ENCODE measurements around the gene TKTL2. TPM values are rescaled to one million over a fixed set of nuclear protein-coding genes. Genes with fewer than 3 reads are reported as not detected.

The TKTL2 gene
- total and polyA plus RNA-seq, 10 of the 15 experiments (the other 5 are each of a cell fraction or from before 2014, with no cell fraction given) = 0.03 to 0.04 (median 0.03) TPM; not detected in 7

DNA sequence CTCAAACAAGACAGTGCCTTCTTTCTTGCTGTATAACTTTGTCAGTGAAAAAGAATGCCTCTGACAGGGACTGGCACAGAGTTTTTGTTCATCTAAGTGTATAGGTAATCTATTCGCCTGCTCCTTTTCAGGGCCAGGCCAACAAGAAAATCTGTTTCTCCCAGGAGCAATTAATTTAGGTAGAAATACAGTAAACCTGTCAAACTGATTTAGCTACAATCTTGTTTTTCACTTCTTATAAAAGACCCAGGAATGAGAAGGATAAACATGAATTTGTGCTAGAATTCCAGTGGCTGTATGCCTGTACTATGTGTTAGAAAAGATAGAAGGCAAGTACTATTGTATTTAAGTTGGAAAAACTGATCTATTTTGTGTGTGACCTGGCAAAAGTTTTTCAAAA is 27.0 kb upstream of the TKTL2 start:
- intact Hi-C loops (cut with micrococcal nuclease; ENCODE audit: unreplicated experiment) (no loop called here), in situ Hi-C loops (cut with MboI) (no loop called here)
- FAIRE-seq = no peak
- CTCF ChIA-PET = interaction anchor here (2.9 kb wide), 1 partner anchor 48 kb away, joined by 18 read pairs; no protein-coding TSS in a partner anchor
- no peak for DNase-seq (ENCODE audit: low read depth, low spot score)
- H2AFZ ChIP-seq (ENCODE audit: control insufficient read depth, low read depth, low read length) = no peak overlapping the region
- POLR2A ChIA-PET = interaction anchor here (0.7 kb wide), 1 partner anchor 48 kb away, joined by 3 read pairs; no protein-coding TSS in a partner anchor
- ATAC-seq = peak; percentile 6; the same call in 1 of the 3 replicates
- H4K20me1 ChIP-seq (ENCODE audit: control insufficient read depth, insufficient read depth) = peaks cover 5% of the 10 kb centered on the region; the same call in 1 of the 2 replicates
- no peak overlapping the region for H3K27ac ChIP-seq (ENCODE audit: control insufficient read depth, insufficient read depth)
- BruUV-seq (replicated peaks) = no TSS peak
- RAD21 ChIA-PET (ENCODE audit: unreplicated experiment) = interaction anchor here (1.0 kb wide), 1 partner anchor 11 kb away, joined by 3 read pairs; no protein-coding TSS in a partner anchor
- H3K36me3 ChIP-seq (ENCODE audit: control insufficient read depth in 2 of 2, insufficient read depth in 2 of 2, low read length in 1 of 2) = 0 out of 4 replicates have a peak, but pooled peaks cover 3 to 5% of the 10 kb centered on the region in 2 experiments
- no peaks in the 10 kb centered on the region; the same call in 1 of the 3 replicates for H3K9me3 ChIP-seq (replicated peaks; ENCODE audit: control insufficient read depth, insufficient read depth, low read length)
- H3K27me3 ChIP-seq (replicated peaks in 1 of 2; ENCODE audit: control insufficient read depth in 2 of 2, insufficient read depth in 2 of 2, low read length in 1 of 2) = no peaks in the 10 kb centered on the region
- peaks cover 96% of the 10 kb centered on the region for H3K79me2 ChIP-seq (ENCODE audit: control insufficient read depth, insufficient read depth, low read length)
- H3K9ac ChIP-seq (ENCODE audit: control insufficient read depth, insufficient read depth, low read length) = no peak overlapping the region
- no peak for TF ChIP-seq SMC3 (IDR thresholded peaks at IDR 0.05; ENCODE audit: borderline replicate concordance, low read length)
- no peak for TF ChIP-seq ZNF622 (IDR thresholded peaks at IDR 0.05)
- TF ChIP-seq, protein P1, sequence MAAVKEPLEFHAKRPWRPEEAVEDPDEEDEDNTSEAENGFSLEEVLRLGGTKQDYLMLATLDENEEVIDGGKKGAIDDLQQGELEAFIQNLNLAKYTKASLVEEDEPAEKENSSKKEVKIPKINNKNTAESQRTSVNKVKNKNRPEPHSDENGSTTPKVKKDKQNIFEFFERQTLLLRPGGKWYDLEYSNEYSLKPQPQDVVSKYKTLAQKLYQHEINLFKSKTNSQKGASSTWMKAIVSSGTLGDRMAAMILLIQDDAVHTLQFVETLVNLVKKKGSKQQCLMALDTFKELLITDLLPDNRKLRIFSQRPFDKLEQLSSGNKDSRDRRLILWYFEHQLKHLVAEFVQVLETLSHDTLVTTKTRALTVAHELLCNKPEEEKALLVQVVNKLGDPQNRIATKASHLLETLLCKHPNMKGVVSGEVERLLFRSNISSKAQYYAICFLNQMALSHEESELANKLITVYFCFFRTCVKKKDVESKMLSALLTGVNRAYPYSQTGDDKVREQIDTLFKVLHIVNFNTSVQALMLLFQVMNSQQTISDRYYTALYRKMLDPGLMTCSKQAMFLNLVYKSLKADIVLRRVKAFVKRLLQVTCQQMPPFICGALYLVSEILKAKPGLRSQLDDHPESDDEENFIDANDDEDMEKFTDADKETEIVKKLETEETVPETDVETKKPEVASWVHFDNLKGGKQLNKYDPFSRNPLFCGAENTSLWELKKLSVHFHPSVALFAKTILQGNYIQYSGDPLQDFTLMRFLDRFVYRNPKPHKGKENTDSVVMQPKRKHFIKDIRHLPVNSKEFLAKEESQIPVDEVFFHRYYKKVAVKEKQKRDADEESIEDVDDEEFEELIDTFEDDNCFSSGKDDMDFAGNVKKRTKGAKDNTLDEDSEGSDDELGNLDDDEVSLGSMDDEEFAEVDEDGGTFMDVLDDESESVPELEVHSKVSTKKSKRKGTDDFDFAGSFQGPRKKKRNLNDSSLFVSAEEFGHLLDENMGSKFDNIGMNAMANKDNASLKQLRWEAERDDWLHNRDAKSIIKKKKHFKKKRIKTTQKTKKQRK (IDR thresholded peaks at IDR 0.05; ENCODE audit: low read depth, low read length) = no peak
- no peak for TF ChIP-seq ZZZ3 (IDR thresholded peaks at IDR 0.05; ENCODE audit: control insufficient read depth, insufficient read length, low read depth)
- no peak for TF ChIP-seq POLR2A (IDR thresholded peaks at IDR 0.05; ENCODE audit: low read depth, low read length)
- TF ChIP-seq, protein P2, sequence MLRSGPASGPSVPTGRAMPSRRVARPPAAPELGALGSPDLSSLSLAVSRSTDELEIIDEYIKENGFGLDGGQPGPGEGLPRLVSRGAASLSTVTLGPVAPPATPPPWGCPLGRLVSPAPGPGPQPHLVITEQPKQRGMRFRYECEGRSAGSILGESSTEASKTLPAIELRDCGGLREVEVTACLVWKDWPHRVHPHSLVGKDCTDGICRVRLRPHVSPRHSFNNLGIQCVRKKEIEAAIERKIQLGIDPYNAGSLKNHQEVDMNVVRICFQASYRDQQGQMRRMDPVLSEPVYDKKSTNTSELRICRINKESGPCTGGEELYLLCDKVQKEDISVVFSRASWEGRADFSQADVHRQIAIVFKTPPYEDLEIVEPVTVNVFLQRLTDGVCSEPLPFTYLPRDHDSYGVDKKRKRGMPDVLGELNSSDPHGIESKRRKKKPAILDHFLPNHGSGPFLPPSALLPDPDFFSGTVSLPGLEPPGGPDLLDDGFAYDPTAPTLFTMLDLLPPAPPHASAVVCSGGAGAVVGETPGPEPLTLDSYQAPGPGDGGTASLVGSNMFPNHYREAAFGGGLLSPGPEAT (IDR thresholded peaks at IDR 0.05; ENCODE audit: low read depth) = no peak
- TF ChIP-seq EP300 (IDR thresholded peaks at IDR 0.05; ENCODE audit: borderline replicate concordance in 1 of 2, control insufficient read depth in 1 of 2, low read depth in 2 of 2, low read length in 2 of 2) = no peak
- TF ChIP-seq NFIC (IDR thresholded peaks at IDR 0.05; ENCODE audit: low read depth, low read length) = no peak
- TF ChIP-seq RBBP5 (conservative IDR thresholded peaks at IDR 0.05) = no peak
- TF ChIP-seq HDGF (IDR thresholded peaks at IDR 0.05) = no peak
- TF ChIP-seq, protein P3, sequence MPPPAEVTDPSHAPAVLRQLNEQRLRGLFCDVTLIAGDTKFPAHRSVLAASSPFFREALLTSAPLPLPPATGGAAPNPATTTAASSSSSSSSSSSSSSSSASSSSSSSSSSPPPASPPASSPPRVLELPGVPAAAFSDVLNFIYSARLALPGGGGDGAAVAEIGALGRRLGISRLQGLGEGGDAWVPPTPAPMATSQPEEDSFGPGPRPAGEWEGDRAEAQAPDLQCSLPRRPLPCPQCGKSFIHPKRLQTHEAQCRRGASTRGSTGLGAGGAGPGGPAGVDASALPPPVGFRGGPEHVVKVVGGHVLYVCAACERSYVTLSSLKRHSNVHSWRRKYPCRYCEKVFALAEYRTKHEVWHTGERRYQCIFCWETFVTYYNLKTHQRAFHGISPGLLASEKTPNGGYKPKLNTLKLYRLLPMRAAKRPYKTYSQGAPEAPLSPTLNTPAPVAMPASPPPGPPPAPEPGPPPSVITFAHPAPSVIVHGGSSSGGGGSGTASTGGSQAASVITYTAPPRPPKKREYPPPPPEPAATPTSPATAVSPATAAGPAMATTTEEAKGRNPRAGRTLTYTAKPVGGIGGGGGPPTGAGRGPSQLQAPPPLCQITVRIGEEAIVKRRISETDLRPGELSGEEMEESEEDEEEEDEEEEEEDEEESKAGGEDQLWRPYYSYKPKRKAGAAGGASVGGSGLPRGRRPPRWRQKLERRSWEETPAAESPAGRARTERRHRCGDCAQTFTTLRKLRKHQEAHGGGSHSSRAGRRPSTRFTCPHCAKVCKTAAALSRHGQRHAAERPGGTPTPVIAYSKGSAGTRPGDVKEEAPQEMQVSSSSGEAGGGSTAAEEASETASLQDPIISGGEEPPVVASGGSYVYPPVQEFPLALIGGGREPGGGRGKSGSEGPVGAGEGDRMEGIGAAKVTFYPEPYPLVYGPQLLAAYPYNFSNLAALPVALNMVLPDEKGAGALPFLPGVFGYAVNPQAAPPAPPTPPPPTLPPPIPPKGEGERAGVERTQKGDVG (CRISPR knock-in tag; IDR thresholded peaks at IDR 0.05) = no peak
- no peak overlapping the region for H3K4me3 ChIP-seq
- SMC1A ChIA-PET (ENCODE audit: uncharacterized antibody, unreplicated experiment) = interaction anchor here (0.9 to 1.6 kb wide), 4 partner anchors 14 to 55 kb away, joined by 3 to 5 read pairs (median 4); no protein-coding TSS in a partner anchor
- WGBS (ENCODE audit: insufficient coverage, insufficient replicate concordance, low lambda C conversion rate, missing lambda C conversion rate) = 97% methylated on average over 1 of the region's 1 CpG
- H3K4me2 ChIP-seq (ENCODE audit: control insufficient read depth, insufficient read depth) = no peak overlapping the region
- H3K4me1 ChIP-seq (ENCODE audit: control insufficient read depth, insufficient read depth, low read length) = peaks cover 16% of the 10 kb centered on the region
